ENCODE data around the gene CYB561D2.

GRCh38 chr3:50322386-50323091 lies 28.1 kb upstream of the CYB561D2 start, which contains the start of gene HYAL2:
- TF ChIP-seq CTCF (IDR thresholded peaks at IDR 0.05; ENCODE audit: low read depth, low read length, poor library complexity, severe bottlenecking) (no peak), EZH2phosphoT487 (IDR thresholded peaks at IDR 0.05; ENCODE audit: borderline replicate concordance, low read length) (no peak)
